Liver (tissue), 9 donors: Measurements from ENCODE around the gene TRIM38. TPM values are rescaled to one million over a fixed set of nuclear protein-coding genes. Genes with fewer than 3 reads are reported as not detected.

Source experiments
- DNase-seq: peaks from one replicate; pipeline ENCODE4 v3.0.0-alpha.2; 2017; ENCODE audit warnings: low spot score
- H3K27ac ChIP-seq, 2 donors: one replicate each; pipeline ENCODE4 v1.7.0; 2013; ENCODE audit warnings: inconsistent platforms in 2 of 2, low read length in 2 of 2, control low read depth in 1 of 2, low read depth in 1 of 2, mild to moderate bottlenecking in 1 of 2
- H3K27me3 ChIP-seq, 4 donors: one replicate each; pipeline versions ENCODE4 v1.6.1 to v1.7.0; 2013; ENCODE audit warnings: low read length in 3 of 4, inconsistent platforms in 1 of 4, mild to moderate bottlenecking in 1 of 4, moderate library complexity in 1 of 4; ENCODE audit not compliant: control insufficient read depth in 4 of 4, insufficient read depth in 4 of 4
- H3K36me3 ChIP-seq, 4 donors: one replicate each; pipeline versions ENCODE4 v1.6.1 to v1.7.0; 2013; ENCODE audit warnings: low read length in 3 of 4, mild to moderate bottlenecking in 3 of 4, low read depth in 1 of 4, moderate library complexity in 1 of 4; ENCODE audit not compliant: control insufficient read depth in 4 of 4, insufficient read depth in 3 of 4
- H3K4me1 ChIP-seq, 4 donors: one replicate each; pipeline versions ENCODE4 v1.6.1 to v1.7.0; 2013; ENCODE audit warnings: low read length in 3 of 4, mild to moderate bottlenecking in 3 of 4, moderate library complexity in 1 of 4; ENCODE audit not compliant: control insufficient read depth in 4 of 4, insufficient read depth in 4 of 4
- H3K4me3 ChIP-seq, 3 donors: one replicate each; pipeline versions ENCODE4 v1.6.1 to v1.7.0; 2013; ENCODE audit warnings: low read length in 3 of 3, control low read depth in 1 of 3, low read depth in 1 of 3, mild to moderate bottlenecking in 1 of 3
- H3K9ac ChIP-seq, 2 donors: one replicate each; pipeline ENCODE4 v1.7.0; 2013; ENCODE audit warnings: low read length in 2 of 2, mild to moderate bottlenecking in 2 of 2, moderate library complexity in 2 of 2, control low read depth in 1 of 2, low read depth in 1 of 2
- H3K9me3 ChIP-seq, 4 donors: one replicate each; pipeline versions ENCODE4 v1.6.1 to v1.7.0; 2013; ENCODE audit warnings: low read length in 3 of 4; ENCODE audit not compliant: control insufficient read depth in 4 of 4
- ATF3 ChIP-seq: IDR thresholded peaks from 2 replicates; pipeline ENCODE4 v1.6.1; 2016; ENCODE audit warnings: antibody characterized with exemption
- FOXA1 ChIP-seq: IDR thresholded peaks from 2 replicates; pipeline ENCODE4 v1.6.1; 2016; ENCODE audit warnings: antibody characterized with exemption
- HNF4A ChIP-seq, 2 donors: conservative IDR thresholded peaks; 2 replicates each; pipeline ENCODE4 v1.6.1; 2016; ENCODE audit warnings: antibody characterized with exemption in 2 of 2, mild to moderate bottlenecking in 2 of 2
- JUND ChIP-seq, 2 donors: IDR thresholded peaks; 2 replicates each; pipeline ENCODE4 v1.6.1; 2016; ENCODE audit warnings: antibody characterized with exemption in 2 of 2
- NR2F2 ChIP-seq: IDR thresholded peaks from 2 replicates; pipeline ENCODE4 v1.6.1; 2016; ENCODE audit warnings: antibody characterized with exemption
- RAD21 ChIP-seq, 2 donors: IDR thresholded peaks; 2 replicates each; pipeline ENCODE4 v1.6.1; 2016; ENCODE audit warnings: antibody characterized with exemption in 2 of 2, mild to moderate bottlenecking in 2 of 2
- RXRA ChIP-seq, 2 donors: IDR thresholded peaks; 2 replicates each; pipeline ENCODE4 v1.6.1; 2017 to 2018; ENCODE audit warnings: antibody characterized with exemption in 2 of 2, mild to moderate bottlenecking in 1 of 2
- SP1 ChIP-seq: IDR thresholded peaks from 2 replicates; pipeline ENCODE4 v1.6.1; 2018; ENCODE audit warnings: antibody characterized with exemption, mild to moderate bottlenecking
- YY1 ChIP-seq: IDR thresholded peaks from 2 replicates; pipeline ENCODE4 v1.6.1; 2016; ENCODE audit warnings: antibody characterized with exemption, mild to moderate bottlenecking
- WGBS: extraction: QIAGEN DNeasy Blood & Tissue Kit; methylation state at CpG from one replicate; pipeline ENCODE4 v1.1.7; 2013; 5-methylcytosine and 5-hydroxymethylcytosine counted together
- polyA plus RNA-seq, 2 donors: library from polyadenylated mRNA; stranded (reverse) in 1 of 2; unstranded in 1 of 2; fragments of 200-250 nt in 1 of 2; fragments of >200 nt in 1 of 2; fragmentation: Nextera tagmentation in 1 of 2; extraction: Ambion mirVana in 1 of 2; gene quantifications; one replicate each; pipeline versions ENCODE4 v1.2.1 to v1.2.3, GENCODE V29; 2013 to 2015
- total RNA-seq, 2 donors: library from RNA; depleted of rRNA; stranded (reverse); fragments of >200 nt; gene quantifications; one replicate each; pipeline ENCODE4 v1.2.3, GENCODE V29; 2014
- TF ChIP-seq, protein P1 (sequence below): IDR thresholded peaks from 2 replicates; pipeline ENCODE4 v1.6.1; 2016; ENCODE audit warnings: antibody characterized with exemption, mild to moderate bottlenecking
- TF ChIP-seq, protein P2 (sequence below): IDR thresholded peaks from 2 replicates; pipeline ENCODE4 v1.6.1; 2016; ENCODE audit warnings: antibody characterized with exemption
- TF ChIP-seq, protein P3 (sequence below): fragments of 150-350 bp; IDR thresholded peaks from 2 replicates; pipeline ENCODE4 v1.5.1; 2017; ENCODE audit warnings: improper control_type of control experiment, low read depth, low read length; ENCODE audit not compliant: missing input control
- TF ChIP-seq, protein P4 (sequence below): IDR thresholded peaks from 2 replicates; pipeline ENCODE4 v1.6.1; 2016; ENCODE audit warnings: antibody characterized with exemption
- donor health status: healthy.
- donor health status: healthy.
- donor health status: healthy.
- donor health status: healthy.
- donor health status: healthy.

TRIM38 gene
- total and polyA plus RNA-seq, 4 donors, result 1.5 to 3.9 (median 2.9) TPM

DNA sequence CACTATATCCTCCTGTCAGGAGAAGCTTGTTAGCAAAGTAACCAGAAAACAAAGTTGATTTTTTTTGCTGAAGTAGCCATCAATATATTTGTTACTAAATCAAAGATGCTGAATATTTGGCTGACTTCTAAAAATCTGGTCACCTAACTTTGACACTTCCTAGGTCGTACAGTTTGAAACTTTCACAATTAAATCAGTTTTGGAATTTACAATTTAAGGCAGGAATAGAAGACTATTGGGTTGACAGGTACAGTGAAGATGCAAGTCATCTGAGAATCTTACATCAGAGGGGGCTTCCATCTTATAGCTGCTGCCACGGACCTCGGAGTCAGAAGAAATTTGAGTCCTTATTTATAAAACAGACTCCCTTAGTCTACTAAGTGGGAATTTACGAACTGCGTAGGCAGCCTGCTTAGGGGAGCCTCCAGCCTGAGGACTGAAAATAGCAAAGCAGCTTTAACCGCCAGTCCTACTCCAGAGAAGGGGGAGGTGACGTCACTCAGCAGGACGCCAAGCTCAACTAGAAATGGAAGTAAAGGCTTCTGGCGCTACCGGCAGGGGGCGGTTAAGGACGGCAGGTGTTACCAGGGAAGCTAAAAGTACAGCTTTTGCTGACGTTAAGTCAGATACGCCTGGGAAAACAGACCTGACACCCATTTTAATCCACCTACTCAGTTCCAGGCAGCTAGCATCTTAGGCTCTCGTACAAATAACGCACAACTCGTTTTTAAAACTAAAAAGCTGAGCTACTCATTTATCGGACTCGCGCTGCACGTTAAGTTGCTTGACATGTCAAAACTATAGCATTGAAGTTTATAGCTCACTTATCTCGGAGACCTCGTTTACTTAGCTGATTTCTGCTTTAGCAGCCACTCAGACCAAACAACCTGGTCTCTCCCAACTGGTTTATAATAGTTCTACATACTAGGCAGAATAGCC is 63.6 kb downstream of the TRIM38 start:
- H3K36me3 ChIP-seq, result no peaks in the 10 kb centered on the region
- no peaks in the 10 kb centered on the region for H3K27me3 ChIP-seq
- TF ChIP-seq, protein P1, sequence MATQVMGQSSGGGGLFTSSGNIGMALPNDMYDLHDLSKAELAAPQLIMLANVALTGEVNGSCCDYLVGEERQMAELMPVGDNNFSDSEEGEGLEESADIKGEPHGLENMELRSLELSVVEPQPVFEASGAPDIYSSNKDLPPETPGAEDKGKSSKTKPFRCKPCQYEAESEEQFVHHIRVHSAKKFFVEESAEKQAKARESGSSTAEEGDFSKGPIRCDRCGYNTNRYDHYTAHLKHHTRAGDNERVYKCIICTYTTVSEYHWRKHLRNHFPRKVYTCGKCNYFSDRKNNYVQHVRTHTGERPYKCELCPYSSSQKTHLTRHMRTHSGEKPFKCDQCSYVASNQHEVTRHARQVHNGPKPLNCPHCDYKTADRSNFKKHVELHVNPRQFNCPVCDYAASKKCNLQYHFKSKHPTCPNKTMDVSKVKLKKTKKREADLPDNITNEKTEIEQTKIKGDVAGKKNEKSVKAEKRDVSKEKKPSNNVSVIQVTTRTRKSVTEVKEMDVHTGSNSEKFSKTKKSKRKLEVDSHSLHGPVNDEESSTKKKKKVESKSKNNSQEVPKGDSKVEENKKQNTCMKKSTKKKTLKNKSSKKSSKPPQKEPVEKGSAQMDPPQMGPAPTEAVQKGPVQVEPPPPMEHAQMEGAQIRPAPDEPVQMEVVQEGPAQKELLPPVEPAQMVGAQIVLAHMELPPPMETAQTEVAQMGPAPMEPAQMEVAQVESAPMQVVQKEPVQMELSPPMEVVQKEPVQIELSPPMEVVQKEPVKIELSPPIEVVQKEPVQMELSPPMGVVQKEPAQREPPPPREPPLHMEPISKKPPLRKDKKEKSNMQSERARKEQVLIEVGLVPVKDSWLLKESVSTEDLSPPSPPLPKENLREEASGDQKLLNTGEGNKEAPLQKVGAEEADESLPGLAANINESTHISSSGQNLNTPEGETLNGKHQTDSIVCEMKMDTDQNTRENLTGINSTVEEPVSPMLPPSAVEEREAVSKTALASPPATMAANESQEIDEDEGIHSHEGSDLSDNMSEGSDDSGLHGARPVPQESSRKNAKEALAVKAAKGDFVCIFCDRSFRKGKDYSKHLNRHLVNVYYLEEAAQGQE, result no peak
- TF ChIP-seq, protein P2, sequence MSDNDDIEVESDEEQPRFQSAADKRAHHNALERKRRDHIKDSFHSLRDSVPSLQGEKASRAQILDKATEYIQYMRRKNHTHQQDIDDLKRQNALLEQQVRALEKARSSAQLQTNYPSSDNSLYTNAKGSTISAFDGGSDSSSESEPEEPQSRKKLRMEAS, result peak; percentile 26
- TF ChIP-seq YY1 (peak; percentile 78), JUND (IDR thresholded peaks at IDR 0.05) (peak; percentile 87 to 98), HNF4A (conservative IDR thresholded peaks at IDR 0.05) (peak in 1 of 2 donors; percentile 30), RAD21 (IDR thresholded peaks at IDR 0.05) (peak; percentile 59 to 72), NR2F2 (peak; percentile 2), SP1 (peak; percentile 57), ATF3 (peak; percentile 74), RXRA (IDR thresholded peaks at IDR 0.05) (peak; percentile 35 to 73), FOXA1 (no peak)
- TF ChIP-seq, protein P3, sequence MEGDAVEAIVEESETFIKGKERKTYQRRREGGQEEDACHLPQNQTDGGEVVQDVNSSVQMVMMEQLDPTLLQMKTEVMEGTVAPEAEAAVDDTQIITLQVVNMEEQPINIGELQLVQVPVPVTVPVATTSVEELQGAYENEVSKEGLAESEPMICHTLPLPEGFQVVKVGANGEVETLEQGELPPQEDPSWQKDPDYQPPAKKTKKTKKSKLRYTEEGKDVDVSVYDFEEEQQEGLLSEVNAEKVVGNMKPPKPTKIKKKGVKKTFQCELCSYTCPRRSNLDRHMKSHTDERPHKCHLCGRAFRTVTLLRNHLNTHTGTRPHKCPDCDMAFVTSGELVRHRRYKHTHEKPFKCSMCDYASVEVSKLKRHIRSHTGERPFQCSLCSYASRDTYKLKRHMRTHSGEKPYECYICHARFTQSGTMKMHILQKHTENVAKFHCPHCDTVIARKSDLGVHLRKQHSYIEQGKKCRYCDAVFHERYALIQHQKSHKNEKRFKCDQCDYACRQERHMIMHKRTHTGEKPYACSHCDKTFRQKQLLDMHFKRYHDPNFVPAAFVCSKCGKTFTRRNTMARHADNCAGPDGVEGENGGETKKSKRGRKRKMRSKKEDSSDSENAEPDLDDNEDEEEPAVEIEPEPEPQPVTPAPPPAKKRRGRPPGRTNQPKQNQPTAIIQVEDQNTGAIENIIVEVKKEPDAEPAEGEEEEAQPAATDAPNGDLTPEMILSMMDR, result peak; percentile 80
- TF ChIP-seq, protein P4, sequence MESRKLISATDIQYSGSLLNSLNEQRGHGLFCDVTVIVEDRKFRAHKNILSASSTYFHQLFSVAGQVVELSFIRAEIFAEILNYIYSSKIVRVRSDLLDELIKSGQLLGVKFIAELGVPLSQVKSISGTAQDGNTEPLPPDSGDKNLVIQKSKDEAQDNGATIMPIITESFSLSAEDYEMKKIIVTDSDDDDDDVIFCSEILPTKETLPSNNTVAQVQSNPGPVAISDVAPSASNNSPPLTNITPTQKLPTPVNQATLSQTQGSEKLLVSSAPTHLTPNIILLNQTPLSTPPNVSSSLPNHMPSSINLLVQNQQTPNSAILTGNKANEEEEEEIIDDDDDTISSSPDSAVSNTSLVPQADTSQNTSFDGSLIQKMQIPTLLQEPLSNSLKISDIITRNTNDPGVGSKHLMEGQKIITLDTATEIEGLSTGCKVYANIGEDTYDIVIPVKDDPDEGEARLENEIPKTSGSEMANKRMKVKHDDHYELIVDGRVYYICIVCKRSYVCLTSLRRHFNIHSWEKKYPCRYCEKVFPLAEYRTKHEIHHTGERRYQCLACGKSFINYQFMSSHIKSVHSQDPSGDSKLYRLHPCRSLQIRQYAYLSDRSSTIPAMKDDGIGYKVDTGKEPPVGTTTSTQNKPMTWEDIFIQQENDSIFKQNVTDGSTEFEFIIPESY, result no peak
- WGBS, result 2% methylated on average over 23 of the region's 23 CpGs
- H3K27ac ChIP-seq, result peak overlapping the region; percentile 96 to 97
- H3K4me3 ChIP-seq, result peak overlapping the region; percentile 60 to 92 (median 64)
- H3K4me1 ChIP-seq, result peaks cover 0 to 28% (median 14%) of the 10 kb centered on the region in 4 donors
- peak overlapping the region; percentile 10 to 95 for H3K9ac ChIP-seq
- DNase-seq, result peak; percentile 94
- no peaks in the 10 kb centered on the region for H3K9me3 ChIP-seq
